Activated CD4-positive, alpha-beta T cell treated with anti-CD3 and anti-CD28 coated beads, Interleukin-2, Interleukin-6, amounts not matched to agents 100 ng/mL and 50 ng/mL, durations not matched to agents 16 hours and 8 hours (primary cell): ENCODE results near the gene SRPK3.
"Not testable (repeated sequence)": the region's sequence is repeated elsewhere in the genome, so short reads cannot be mapped to it uniquely, and the experiment has no call there.

Experiments
- DNase-seq: peaks from one replicate; pipeline ENCODE4 v3.0.0-alpha.2; 2020

SRPK3 gene

DNA sequence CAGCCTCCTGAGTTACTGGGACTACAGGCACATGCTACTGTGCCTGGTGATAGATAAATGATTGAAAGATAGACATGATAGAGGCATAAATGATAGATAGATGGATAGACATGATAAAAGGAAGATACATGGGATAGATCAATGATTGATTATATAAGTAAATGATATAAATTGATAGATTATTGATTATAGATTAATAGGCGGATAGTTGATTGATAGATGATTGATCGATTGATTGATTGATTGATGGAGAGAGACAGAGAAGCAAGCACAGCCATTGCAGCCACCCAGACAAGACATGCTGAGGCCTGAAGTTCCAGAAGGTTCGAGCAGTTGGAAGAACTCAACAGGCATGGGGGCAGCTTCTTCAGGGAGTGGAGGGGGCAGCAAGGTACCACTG is 34.5 kb upstream of the SRPK3 start:
- DNase-seq, result no peak

DNA sequence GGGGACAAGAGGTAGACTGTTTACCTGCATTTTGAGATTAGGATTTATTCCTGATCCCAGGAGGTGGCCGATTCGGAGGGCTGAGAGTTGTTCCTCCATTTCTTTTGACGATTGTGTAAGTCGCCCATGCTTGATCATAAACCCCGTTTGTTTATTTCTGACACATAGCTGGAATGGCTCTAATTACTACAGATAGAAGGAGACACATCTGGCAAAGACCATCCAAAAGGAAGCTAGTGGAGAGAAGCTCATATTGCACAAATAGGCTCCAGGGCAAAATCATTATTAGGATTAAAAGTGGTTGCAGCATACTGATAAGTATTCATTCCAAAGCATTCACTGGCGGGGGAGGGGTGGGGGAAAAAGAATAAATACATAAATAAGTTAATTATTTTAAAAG is 33.9 kb upstream of the SRPK3 start:
- DNase-seq, result not testable (repeated sequence)

GRCh38 chrX:153749017-153749416 is 31.8 kb upstream of the SRPK3 start:
- DNase-seq, result not testable (repeated sequence)

GRCh38 chrX:153750127-153750774 is 30.6 kb upstream of the SRPK3 start:
- DNase-seq, result no peak

- DNase-seq, result no peak
Measured at GRCh38 chrX:153755136-153755535, 25.7 kb upstream of the SRPK3 start.

- DNase-seq, result no peak
Measured at GRCh38 chrX:153761863-153762262, 19.0 kb upstream of the SRPK3 start.

DNA sequence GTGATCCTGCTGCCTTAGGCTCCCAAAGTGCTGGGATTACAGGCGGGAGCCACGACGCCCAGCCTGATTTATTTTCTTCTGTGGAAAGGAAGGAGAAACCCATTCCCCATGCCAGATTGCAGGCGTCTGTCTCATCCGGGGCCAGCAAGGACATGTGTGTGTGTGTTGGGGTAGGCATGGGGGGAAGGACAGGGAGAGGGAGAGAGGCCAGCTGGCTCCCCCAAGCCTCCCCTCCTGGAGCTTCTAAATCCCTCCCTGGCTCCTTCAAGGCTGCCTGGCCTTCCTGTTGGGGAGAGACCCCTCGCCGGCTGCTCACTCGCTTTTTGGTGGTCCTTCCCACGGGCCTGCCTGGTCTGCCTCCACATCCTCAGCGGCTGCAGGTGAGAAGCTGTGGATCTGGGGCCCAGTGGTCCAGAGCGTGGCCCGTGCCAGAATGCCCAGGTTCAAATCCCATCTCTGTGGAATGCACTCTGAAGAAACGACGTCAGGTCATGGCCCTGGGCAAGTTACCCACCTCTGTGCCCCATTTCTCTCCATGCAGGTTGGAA is 18.1 kb upstream of the SRPK3 start:
- no peak for DNase-seq

- DNase-seq, result no peak
Measured at GRCh38 chrX:153763298-153763932, 17.4 kb upstream of the SRPK3 start.

- peak; percentile 87 for DNase-seq
Measured at GRCh38 chrX:153763989-153764755, 16.7 kb upstream of the SRPK3 start, which contains the start of gene PLXNB3. Gene PLXNB3 (plus strand): TSS chrX:153764249. CDS start chrX:153765536, 1,287 bp downstream.

- no peak for DNase-seq
Measured at GRCh38 chrX:153764786-153765137, 16.1 kb upstream of the SRPK3 start.

DNA sequence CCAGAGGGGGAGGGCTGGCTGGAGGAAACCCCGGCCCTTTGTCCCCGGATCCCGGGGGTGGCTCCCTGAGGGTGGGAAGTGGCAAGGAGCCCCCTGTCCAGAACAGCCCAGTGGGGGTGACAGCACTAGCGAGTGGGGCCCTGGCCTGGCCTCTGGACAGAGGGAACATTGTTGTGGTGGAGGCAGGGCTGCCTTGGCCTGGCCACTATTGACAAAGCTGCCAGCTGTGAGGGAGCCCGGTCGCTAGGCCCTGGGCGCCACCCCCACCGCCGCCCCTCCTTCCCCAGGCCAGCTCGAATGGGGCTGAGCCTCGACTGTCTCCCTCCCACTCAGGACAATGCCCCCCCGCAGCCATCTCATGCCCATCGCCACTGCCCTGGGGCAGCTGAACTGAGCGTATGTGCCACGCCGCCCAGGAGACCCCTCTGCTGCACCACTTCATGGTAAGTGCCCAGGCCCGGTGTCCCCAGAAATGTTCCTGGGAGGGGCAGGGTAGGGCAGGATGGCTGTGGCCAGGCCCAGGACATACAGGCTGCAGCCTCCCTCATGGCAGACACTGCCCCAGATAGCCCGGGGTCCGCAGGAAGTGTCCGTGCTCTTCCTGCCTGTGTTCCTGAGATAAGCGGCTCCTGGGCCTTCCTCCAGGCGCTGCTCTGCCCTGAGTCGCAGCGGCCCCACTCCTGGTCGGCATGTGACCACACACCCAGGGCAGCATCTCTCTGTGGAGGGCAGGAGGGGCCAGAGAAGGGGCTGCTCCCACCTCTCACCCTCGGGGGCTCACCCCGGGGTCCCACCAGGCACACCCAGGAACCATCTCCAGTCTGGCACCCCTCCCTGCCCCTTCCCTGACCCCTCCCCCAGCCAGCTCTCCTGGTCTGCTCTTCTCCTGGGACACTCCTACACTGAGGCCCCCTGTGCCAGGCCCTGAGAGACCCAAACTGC is 15.4 kb upstream of the SRPK3 start:
- no peak for DNase-seq

GRCh38 chrX:153766098-153766817 is 14.6 kb upstream of the SRPK3 start:
- no peak for DNase-seq

- no peak for DNase-seq
Measured at GRCh38 chrX:153766871-153767673, 13.8 kb upstream of the SRPK3 start.

GRCh38 chrX:153767674-153768055 is 13.2 kb upstream of the SRPK3 start:
- DNase-seq, result no peak

- no peak for DNase-seq
Measured at GRCh38 chrX:153768311-153769157, 12.3 kb upstream of the SRPK3 start.

DNA sequence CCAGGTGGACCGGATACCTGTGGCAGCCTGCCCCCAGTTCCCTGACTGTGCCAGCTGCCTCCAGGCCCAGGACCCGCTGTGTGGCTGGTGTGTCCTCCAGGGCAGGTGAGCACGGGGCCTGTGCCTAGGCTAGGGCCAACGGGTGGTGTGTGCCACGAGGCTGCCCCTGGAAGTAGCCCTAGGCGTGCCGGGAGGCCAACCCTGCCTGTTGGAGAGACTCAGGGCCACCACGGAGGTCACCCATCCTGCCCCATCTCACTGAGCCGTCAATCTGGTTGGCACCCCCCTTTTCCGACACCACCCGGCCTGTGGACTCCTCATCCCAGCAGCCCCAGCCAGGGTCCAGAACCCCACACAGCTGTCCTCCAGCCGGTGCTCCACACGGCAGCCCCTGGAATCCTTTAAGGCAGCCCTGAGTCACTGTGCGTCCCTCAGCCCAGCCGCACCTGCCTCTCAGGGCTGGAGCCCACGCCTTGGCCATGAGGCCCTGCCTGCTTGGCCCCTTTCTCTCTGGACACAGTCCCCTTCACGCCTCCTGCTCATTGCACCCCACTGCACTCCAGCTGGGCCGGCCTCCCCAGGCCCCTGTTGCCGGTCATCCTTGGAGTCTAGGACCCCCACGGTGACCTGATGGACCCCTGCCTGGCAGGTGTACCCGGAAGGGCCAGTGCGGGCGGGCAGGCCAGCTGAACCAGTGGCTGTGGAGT is 11.5 kb upstream of the SRPK3 start:
- DNase-seq, result no peak

DNA sequence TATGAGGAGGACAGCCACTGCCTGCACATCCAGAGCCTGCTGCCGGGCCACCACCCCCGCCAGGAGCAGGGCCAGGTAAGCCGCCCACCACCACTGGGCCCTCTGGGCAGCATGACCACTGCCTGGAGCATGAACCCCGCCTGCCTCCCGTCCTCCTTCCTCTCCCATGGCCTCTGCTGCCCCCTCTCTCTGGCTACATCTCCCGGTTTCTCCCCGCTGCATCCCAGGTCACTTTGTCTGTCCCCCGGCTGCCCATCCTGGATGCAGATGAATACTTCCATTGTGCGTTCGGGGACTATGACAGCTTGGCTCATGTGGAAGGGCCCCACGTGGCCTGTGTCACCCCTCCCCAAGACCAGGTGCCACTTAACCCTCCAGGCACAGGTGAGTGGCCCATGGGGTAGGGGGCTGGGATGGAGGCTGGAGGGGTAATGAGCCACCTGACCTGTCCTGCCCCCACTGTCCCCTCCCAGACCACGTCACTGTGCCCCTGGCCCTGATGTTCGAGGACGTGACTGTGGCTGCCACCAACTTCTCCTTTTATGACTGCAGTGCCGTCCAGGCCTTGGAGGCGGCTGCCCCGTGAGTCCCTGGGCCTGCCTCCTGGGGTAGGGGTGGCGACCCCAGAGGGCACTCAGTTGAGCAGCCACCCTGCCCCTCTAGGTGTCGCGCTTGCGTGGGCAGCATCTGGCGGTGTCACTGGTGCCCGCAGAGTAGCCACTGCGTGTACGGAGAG is 10.8 kb upstream of the SRPK3 start:
- DNase-seq, result no peak

GRCh38 chrX:153770601-153771414 is 10.0 kb upstream of the SRPK3 start:
- no peak for DNase-seq
